Activated naive CD4-positive, alpha-beta T cell treated with anti-CD3 and anti-CD28 coated beads for 36 hours (primary cell): ENCODE results near the gene SLC24A1. TPM values are rescaled to one million over a fixed set of nuclear protein-coding genes. Genes with fewer than 3 reads are reported as not detected.
"Not testable (repeated sequence)": the region's sequence is repeated elsewhere in the genome, so short reads cannot be mapped to it uniquely, and the experiment has no call there.

Source experiments
- CTCF ChIA-PET: fragments of 350-600 bp; sonication (Branson Sonifier 250); formaldehyde crosslinking; loops from one replicate; lab custom pipeline; 2021; ENCODE audit warnings: antibody characterized with exemption; lab: Charles Lee
- DNase-seq: peaks from one replicate; pipeline ENCODE4 v3.0.0-alpha.2; 2020
- H3K27ac Mint-ChIP-seq: one replicate; pipeline ENCODE4 v1.8.0; 2021; ENCODE audit warnings: mild to moderate bottlenecking, mixed read lengths
- H3K27me3 Mint-ChIP-seq: one replicate; pipeline ENCODE4 v1.8.0; 2021; ENCODE audit warnings: low read depth, mixed read lengths
- H3K36me3 Mint-ChIP-seq: one replicate; pipeline ENCODE4 v1.8.0; 2021; ENCODE audit warnings: low read depth, mixed read lengths
- H3K4me1 Mint-ChIP-seq: one replicate; pipeline ENCODE4 v1.8.0; 2021; ENCODE audit warnings: low read depth, mixed read lengths
- H3K4me3 Mint-ChIP-seq: one replicate; pipeline ENCODE4 v1.8.0; 2021; ENCODE audit warnings: mild to moderate bottlenecking, moderate library complexity, mixed read lengths
- H3K9me3 Mint-ChIP-seq: one replicate; pipeline ENCODE4 v1.8.0; 2021; ENCODE audit warnings: mixed read lengths
- intact Hi-C: fragments of 100-400 bp; cut with micrococcal nuclease; formaldehyde crosslinking; loops from one replicate; pipeline ENCODE4 v1.15.1; 2023
- total RNA-seq, 2 experiments: library from RNA; stranded (reverse); gene quantifications; one replicate each; pipeline ENCODE4 v1.2.3, GENCODE V29; 2021

The SLC24A1 gene
- total RNA-seq, 2 experiments from 2014 or later = 10.7 to 12.4 TPM

DNA sequence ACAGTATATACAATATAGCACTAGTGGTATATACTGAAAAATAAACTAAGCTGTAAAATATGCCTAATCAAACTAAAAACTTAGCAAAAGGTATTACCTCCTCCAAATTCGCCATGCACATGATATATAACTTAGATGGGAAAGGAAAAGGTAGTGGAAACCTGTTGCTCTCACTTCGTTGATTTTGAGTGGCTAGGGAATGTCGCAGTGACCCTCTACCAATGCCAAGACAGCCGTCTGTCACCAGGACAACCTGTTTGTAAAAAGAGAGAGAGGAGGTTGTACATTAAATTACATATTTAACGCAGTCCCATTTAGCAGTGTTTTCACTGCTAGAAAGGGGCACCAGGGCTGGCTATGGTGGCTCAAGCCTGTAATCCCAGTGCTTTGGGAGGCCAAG, 22.1 kb upstream of the SLC24A1 start:
- Mint-ChIP-seq H3K36me3 (peaks cover 20% of the 10 kb centered on the region), H3K27ac (no peak overlapping the region), H3K27me3 (no peaks in the 10 kb centered on the region), H3K4me3 (no peak overlapping the region), H3K4me1 (peaks cover 2% of the 10 kb centered on the region), H3K9me3 (no peaks in the 10 kb centered on the region)
- no peak for DNase-seq
- intact Hi-C loops = no loop called here
- CTCF ChIA-PET = no interaction called here

DNA sequence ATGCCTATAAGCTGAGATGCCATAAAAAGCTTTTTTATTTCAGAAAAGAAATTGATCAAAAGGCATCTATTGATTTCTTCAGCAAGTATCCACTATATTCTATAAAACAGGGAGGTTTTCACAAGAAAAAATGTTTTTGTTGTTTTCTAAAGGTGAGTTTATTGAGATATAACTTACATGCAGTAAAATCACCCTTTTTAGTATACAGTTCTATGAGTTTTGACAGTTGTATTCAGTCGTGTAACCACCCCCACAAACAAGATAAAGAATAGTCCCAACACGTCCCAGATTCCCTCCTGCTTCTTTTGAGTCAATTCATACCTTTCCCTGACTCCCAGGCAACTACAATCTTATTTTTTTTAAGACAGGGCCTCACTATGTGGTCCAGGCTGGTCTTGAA, 18.6 kb upstream of the SLC24A1 start:
- H3K4me1 Mint-ChIP-seq = peaks cover 12% of the 10 kb centered on the region
- no peak overlapping the region for H3K4me3 Mint-ChIP-seq
- no peaks in the 10 kb centered on the region for H3K27me3 Mint-ChIP-seq
- intact Hi-C loops = no loop called here
- no peak for DNase-seq
- no peaks in the 10 kb centered on the region for H3K9me3 Mint-ChIP-seq
- CTCF ChIA-PET = no interaction called here
- peaks cover 10% of the 10 kb centered on the region for H3K36me3 Mint-ChIP-seq
- H3K27ac Mint-ChIP-seq = no peak overlapping the region

DNA sequence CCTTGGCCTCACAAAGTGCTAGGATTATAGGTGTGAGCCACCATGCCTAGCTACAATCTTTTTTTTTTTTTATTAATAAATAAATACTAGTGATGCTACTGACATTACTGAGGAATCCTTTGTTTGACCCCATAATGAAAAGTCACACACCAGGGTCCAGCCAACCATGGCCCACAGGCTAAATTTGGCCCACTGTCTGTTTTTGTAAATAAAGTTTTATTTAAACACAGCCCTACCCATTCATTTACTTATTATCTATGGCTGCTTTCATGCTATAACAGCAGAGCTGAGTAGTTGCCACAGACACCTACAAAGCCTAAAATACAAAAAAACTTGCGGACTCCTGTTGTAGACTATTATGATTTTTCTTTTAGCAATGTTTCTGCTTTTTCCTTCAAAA, 18.2 kb upstream of the SLC24A1 start:
- peaks cover 8% of the 10 kb centered on the region for H3K36me3 Mint-ChIP-seq
- no peaks in the 10 kb centered on the region for H3K9me3 Mint-ChIP-seq
- intact Hi-C loops = no loop called here
- no peaks in the 10 kb centered on the region for H3K27me3 Mint-ChIP-seq
- H3K4me1 Mint-ChIP-seq = peaks cover 13% of the 10 kb centered on the region
- DNase-seq = no peak
- no peak overlapping the region for H3K27ac Mint-ChIP-seq
- H3K4me3 Mint-ChIP-seq = no peak overlapping the region
- CTCF ChIA-PET = no interaction called here

DNA sequence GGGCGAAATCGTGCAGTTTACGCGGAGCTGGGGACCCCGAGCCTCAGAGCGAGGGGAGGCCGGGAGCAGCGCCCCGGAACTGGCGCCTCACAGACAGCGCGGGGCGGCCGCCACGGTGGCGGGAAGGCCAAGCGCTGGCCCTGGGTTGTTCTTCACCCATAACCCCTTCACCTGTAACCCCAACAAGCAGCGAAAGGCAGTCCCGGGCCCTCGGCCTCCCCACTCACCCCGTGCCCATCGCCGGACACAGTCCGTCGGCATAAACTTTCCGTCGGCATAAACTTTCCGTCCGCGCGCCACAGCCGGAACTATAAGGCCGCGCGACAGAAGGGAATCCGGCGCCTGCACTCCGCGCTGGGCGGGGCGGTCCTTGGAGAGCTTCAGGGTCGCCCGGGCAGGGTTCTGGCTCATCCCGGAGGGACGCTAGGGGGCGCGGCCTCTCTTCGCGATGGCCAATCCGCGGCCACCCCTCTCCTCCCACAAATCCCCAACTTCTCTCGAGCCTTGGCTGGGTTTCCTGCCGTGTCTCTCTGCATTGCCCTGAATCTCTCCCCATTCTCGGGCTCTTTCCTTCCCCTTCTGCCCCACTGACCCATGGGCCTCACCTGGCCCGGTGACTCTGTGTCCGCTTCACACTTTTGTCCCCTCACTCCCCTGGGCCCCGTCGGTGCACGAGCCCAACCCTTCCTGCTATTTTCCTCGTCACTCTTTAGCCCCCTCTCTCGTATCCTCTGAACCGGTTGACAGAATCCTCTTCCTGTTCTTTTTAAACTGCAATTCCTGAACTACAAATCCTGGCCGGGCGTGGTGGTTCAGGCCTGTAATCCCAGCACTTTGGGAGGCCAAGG, 10.6 kb upstream of the SLC24A1 start, which contains the start of gene INTS14:
TSS of gene INTS14 (minus strand) at position 261 of the 848 bp plus-strand sequence. CDS start 3,751 bp downstream, outside the sequence.
- H3K27me3 Mint-ChIP-seq = no peaks in the 10 kb centered on the region
- H3K36me3 Mint-ChIP-seq = peaks cover 4% of the 10 kb centered on the region
- no peaks in the 10 kb centered on the region for H3K9me3 Mint-ChIP-seq
- peak; percentile 98 for DNase-seq
- CTCF ChIA-PET = interaction anchor here (1.0 to 1.4 kb wide), 3 partner anchors 11 to 218 kb away, joined by 3 read pairs; partner anchors contain the start of gene SLC24A1
- intact Hi-C loops = loop anchor here (1.0 to 10.0 kb wide), 6 partner anchors 80 to 584 kb away; partner anchors contain the start of genes DPP8, HACD3 and RAB11A
- H3K4me1 Mint-ChIP-seq = peaks cover 45% of the 10 kb centered on the region
- peak within 1 kb of the TSS; percentile 98 for H3K4me3 Mint-ChIP-seq
- H3K27ac Mint-ChIP-seq = peak within 1 kb of the TSS; percentile 96

DNA sequence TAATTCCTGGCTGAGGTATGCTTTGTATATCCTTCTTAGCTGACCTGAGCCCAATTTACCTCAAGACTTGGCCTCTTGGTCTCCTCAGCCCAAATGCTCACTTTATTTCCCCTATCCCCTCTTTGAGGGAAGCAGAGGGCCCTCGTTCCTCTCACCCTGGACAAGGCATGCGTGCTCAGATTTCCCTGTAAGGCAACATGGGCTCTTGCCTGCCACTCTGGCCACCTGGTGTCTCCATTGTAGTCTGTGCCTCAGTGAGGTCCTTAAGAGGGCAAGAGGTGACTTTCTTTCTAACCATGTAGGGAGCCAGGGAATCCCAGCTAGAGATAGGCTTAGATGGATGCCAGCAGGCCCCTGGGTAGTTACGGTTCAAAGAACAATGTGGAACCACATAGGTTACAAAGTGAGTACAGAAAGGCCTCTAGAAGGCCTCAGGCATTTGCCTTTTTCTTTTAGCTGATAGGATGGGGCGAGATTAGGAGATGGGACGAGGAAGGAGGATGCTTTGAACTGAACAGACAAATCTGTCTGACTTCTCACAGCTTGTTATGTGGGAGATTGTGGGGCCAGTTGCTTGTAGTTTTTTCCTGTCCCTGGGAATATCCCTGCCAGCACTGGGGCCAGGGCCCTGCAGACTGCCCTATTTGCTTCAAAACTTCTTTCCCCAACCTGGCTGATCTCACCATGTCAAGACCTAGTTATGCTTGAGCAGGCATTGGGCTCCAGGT, 9.7 kb upstream of the SLC24A1 start:
- CTCF ChIA-PET = interaction anchor here (0.5 to 1.4 kb wide), 4 partner anchors 10 to 431 kb away, joined by 3 read pairs; partner anchors contain the start of gene SLC24A1

DNA sequence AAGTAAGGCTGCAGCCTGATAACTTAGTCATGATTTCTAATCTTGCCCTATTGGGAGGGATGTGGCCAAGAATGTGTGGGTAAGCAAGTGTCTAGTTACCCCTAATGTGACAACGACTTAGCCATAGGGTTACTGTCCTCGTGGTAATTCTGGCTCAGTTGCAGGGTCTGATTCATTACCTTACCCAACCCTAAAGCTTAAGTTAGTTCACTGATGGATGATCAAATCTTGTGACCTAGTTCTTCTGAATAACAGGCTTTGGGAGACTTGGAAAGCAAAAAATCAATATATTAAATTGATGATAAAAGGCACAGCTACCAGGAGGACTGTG, 9.2 kb upstream of the SLC24A1 start:
- Mint-ChIP-seq H3K27ac (peak overlapping the region; percentile 96), H3K4me3 (peak overlapping the region; percentile 15), H3K36me3 (peaks cover 4% of the 10 kb centered on the region), H3K9me3 (no peaks in the 10 kb centered on the region), H3K27me3 (no peaks in the 10 kb centered on the region), H3K4me1 (peaks cover 40% of the 10 kb centered on the region)
- CTCF ChIA-PET = interaction anchor here (0.5 to 1.0 kb wide), 3 partner anchors 9 to 432 kb away, joined by 3 read pairs; partner anchors contain the start of gene SLC24A1
- intact Hi-C loops = loop anchor here (10.0 kb wide), 1 partner anchor 582 kb away; no protein-coding TSS in a partner anchor
- no peak for DNase-seq

More for the DNA sequence above, 9.7 kb upstream of the SLC24A1 start:
- intact Hi-C loops = loop anchor here (1.0 to 10.0 kb wide), 6 partner anchors 81 to 583 kb away; partner anchors contain the start of genes DPP8, HACD3 and RAB11A
- peaks cover 43% of the 10 kb centered on the region for H3K4me1 Mint-ChIP-seq
- peak overlapping the region; percentile 98 for H3K4me3 Mint-ChIP-seq
- H3K36me3 Mint-ChIP-seq = peaks cover 4% of the 10 kb centered on the region
- peak overlapping the region; percentile 96 for H3K27ac Mint-ChIP-seq
- no peaks in the 10 kb centered on the region for H3K9me3 Mint-ChIP-seq
- no peaks in the 10 kb centered on the region for H3K27me3 Mint-ChIP-seq
- DNase-seq = no peak

DNA sequence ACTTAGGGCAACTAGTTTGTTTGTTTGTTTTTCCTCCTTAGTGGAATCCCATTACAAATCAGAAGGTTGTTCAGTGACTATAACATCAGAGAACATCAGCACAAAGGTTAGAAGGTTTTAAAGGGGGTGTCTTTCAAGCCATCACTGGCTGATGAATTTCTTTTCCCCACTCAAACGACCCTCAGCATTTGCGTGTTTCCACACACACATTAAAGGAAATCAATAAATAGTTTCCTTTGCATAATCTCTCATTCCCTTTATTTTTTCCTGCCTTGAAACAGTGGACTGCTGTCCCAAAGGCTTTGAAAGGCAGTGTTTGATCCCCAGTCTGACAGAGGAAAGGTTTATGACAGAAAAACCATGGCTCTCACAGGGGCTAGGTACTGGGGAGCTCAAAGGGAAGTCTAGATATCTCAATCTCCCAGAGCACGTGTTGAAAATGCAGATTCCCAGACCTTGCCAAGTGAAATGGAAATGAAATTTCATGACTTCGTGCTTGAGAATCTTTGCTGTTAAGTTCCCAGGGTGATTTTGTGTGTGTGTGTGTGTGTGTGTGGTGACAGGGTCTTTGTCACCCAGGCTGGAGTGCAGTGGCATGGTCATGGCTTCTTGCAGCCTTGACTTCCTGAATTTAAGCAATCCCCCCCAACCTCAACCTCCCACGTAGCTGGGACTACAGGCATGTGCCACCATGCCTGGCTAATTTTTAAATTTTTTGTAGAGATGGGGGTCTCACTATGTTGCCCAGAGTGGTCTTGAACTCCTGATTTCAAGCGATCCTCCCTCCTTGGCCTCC, 8.6 kb upstream of the SLC24A1 start:
- no peak for DNase-seq
- Mint-ChIP-seq H3K4me1 (peaks cover 34% of the 10 kb centered on the region), H3K27me3 (no peaks in the 10 kb centered on the region), H3K9me3 (no peaks in the 10 kb centered on the region), H3K4me3 (no peak overlapping the region), H3K36me3 (peaks cover 4% of the 10 kb centered on the region), H3K27ac (no peak overlapping the region)
- CTCF ChIA-PET = interaction anchor here (0.5 to 0.6 kb wide), 2 partner anchors 50 to 432 kb away, joined by 3 read pairs; no protein-coding TSS in a partner anchor
- intact Hi-C loops = loop anchor here (10.0 kb wide), 1 partner anchor 582 kb away; no protein-coding TSS in a partner anchor

DNA sequence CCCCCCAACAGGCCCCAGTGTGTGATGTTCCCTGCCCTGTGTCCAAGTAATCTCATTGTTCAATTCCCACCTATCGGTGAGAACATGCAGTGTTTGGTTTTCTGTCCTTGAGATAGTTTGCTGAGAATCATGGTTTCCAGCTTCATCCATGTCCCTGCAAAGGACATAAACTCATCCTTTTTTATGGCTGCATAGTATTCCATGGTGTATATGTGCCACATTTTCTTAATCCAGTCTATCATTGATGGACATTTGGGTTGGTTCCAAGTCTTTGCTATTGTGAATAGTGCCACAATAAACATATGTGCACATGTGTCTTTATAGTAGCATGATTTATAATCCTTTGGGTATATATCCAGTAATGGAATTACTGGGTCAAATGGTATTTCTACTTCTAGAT, 5.9 kb upstream of the SLC24A1 start:
- H3K27me3 Mint-ChIP-seq, DNase-seq, CTCF ChIA-PET, H3K9me3 Mint-ChIP-seq, H3K27ac Mint-ChIP-seq, H3K4me3 Mint-ChIP-seq, H3K36me3 Mint-ChIP-seq: not testable (repeated sequence)
- intact Hi-C loops = loop anchor here (10.0 kb wide), 1 partner anchor 579 kb away; no protein-coding TSS in a partner anchor
- H3K4me1 Mint-ChIP-seq = peaks cover 21% of the 10 kb centered on the region

DNA sequence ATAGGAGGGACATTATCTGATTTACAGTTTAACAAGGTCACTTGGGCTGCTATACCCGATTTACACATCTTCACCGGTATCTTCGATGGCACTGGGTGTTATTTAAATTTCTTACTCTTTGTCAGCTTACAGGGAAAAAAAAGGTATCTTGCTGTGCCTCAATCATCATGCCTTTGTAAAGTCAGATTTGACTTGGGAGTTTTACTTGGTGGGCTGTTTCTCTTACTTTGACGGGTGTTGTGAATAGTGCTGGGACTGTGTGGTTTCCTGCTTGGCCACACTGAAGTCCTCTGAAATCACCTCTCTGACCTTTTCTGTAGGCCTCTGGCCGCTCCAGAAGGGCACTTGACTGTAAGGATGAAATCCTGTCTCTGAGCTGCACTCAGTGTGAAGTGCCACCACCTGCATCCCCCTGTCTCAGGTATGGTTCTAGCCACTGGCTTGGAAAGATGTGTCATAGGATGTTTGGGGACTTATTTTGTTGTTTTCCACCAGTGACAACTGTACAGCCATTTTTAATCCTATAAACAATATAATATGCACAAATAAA, 3.1 kb upstream of the SLC24A1 start:
- Mint-ChIP-seq H3K9me3 (no peaks in the 10 kb centered on the region), H3K27me3 (no peaks in the 10 kb centered on the region), H3K27ac (no peak overlapping the region), H3K36me3 (peaks cover 2% of the 10 kb centered on the region), H3K4me1 (no peaks in the 10 kb centered on the region), H3K4me3 (no peak overlapping the region)
- DNase-seq = no peak
- intact Hi-C loops = loop anchor here (10.0 kb wide), 1 partner anchor 576 kb away; no protein-coding TSS in a partner anchor
- CTCF ChIA-PET = interaction anchor here (0.6 kb wide), 1 partner anchor 632 kb away, joined by 3 read pairs; no protein-coding TSS in a partner anchor

DNA sequence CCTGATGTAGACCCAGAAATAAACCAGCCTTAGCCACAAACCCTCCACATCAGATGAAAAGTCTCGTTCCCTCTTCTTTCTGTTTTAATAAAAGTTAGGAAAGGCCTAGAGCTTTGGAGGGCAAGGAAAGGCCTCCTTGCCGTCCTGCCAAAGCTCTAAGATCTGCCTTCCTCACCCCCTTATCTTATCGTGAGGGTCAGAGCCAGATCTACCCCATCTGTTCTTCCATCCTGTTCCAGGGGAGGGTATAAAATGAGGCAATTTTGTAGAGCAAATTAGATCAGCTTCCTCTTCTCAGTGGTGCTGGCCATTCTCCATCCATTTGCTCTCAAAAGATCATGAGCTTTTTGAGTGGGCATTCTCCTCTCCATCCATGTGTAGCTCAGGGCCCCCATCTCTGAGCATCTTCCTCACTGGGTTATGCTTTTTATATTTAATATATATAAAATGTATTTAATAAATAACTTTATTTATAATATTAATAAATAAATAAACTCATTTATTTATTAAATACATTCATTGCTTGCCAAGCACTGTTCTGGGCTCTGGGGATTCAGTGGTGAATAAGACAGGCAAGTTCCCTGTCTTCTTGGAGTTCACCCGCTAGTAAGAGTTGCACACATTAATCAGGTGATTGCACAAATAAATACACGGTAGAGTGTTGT, 2.0 kb upstream of the SLC24A1 start:
- no peak for DNase-seq
- Mint-ChIP-seq H3K9me3 (no peaks in the 10 kb centered on the region), H3K36me3 (peaks cover 4% of the 10 kb centered on the region), H3K27me3 (no peaks in the 10 kb centered on the region), H3K27ac (no peak overlapping the region), H3K4me3 (no peak overlapping the region), H3K4me1 (no peaks in the 10 kb centered on the region)
- CTCF ChIA-PET = interaction anchor here (0.9 kb wide), 1 partner anchor 18 kb away, joined by 3 read pairs; no protein-coding TSS in a partner anchor
- intact Hi-C loops = loop anchor here (10.0 kb wide), 1 partner anchor 575 kb away; no protein-coding TSS in a partner anchor

DNA sequence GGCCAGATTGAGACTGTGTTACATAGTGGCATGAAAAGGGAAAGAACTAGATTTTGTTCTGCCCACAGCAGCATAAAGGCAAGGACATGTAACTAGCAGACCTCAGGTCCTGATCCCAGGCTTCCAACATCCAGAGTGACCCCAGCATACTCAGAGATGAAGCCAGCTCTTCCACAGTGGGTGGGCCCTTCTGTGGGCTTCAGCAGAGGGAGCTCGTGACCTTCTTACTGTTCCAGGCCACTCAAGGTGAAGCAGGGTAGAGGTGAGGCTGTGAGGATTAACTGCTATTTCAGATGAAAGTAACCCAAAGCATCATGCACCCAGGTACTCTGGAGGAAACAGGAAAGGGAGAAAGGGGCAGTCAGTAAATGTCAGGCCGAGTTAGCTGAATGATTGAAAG, 905 bp upstream of the SLC24A1 start:
- Mint-ChIP-seq H3K27me3 (no peaks in the 10 kb centered on the region), H3K9me3 (no peaks in the 10 kb centered on the region), H3K27ac (no peak overlapping the region), H3K4me3 (no peak overlapping the region), H3K4me1 (no peaks in the 10 kb centered on the region), H3K36me3 (peaks cover 4% of the 10 kb centered on the region)
- CTCF ChIA-PET = no interaction called here
- DNase-seq = no peak
- intact Hi-C loops = no loop called here
